Measurements from ENCODE around the gene ZWINT.

GRCh38 chr10:56370217-56371113 is 9.4 kb upstream of the ZWINT start:
- TF ChIP-seq CTCF (IDR thresholded peaks at IDR 0.05; ENCODE audit: low read depth, low read length) (no peak), EZH2phosphoT487 (IDR thresholded peaks at IDR 0.05; ENCODE audit: low read depth) (no peak)

Measured in OCI-LY3 (cell line).